Motor neuron (in vitro differentiated cells): ENCODE measurements around the gene GJB1. TPM values are rescaled to one million over a fixed set of nuclear protein-coding genes. Genes with fewer than 3 reads are reported as not detected.

ENCODE experiments used
- ATAC-seq, 8 experiments: fragments of 200-7000 bp; cut with Tn5 transposase; replicated peaks in 6 of 8; 2 replicates each; pipeline ENCODE4 v1.8.0; 2021; ENCODE audit warnings: mild to moderate bottlenecking in 8 of 8, moderate library complexity in 8 of 8
- H3K27ac ChIP-seq, 2 donors: fragments of 250-450 bp; sonication (Bioruptor Pico); 2 replicates each; pipeline ENCODE4 v1.9.0; 2021; ENCODE audit warnings: antibody characterized with exemption in 2 of 2, mild to moderate bottlenecking in 2 of 2, moderate library complexity in 1 of 2
- H3K4me1 ChIP-seq, 2 donors: fragments of 250-450 bp; sonication (Bioruptor Pico); replicated peaks in 1 of 2; 2 replicates each; pipeline ENCODE4 v1.6.1; 2021; ENCODE audit warnings: antibody characterized with exemption in 2 of 2, mild to moderate bottlenecking in 2 of 2, moderate library complexity in 1 of 2
- H3K4me3 ChIP-seq, 5 donors: fragments of 250-450 bp; sonication (Bioruptor Pico); 2 replicates each; pipeline ENCODE4 v1.9.0; 2021; ENCODE audit warnings: antibody characterized with exemption in 5 of 5, mild to moderate bottlenecking in 5 of 5, moderate library complexity in 4 of 5
- WGBS, 10 experiments: fragments of 450-650 bp; shearing (Covaris generic); methylation state at CpG; one replicate each; pipeline ENCODE4 v1.0.0; 2022; 5-methylcytosine and 5-hydroxymethylcytosine counted together
- in situ Hi-C, 9 experiments: fragments of 400-800 bp; cut with MboI; loops; one replicate each; pipeline ENCODE4 v1.15.0; 2021; ENCODE audit warnings: low sequenced_read_pairs in 9 of 9, low pct_unique_long_range_greater_than_20kb in 2 of 9; ENCODE audit not compliant: unreplicated experiment in 9 of 9
- total RNA-seq, 8 experiments: library from RNA; unstranded; fragments of 300-600 nt; gene quantifications; 2 replicates each; pipeline versions ENCODE4 v1.2.3 to v1.2.4, GENCODE V29; 2022

Gene GJB1
- total RNA-seq, 8 experiments from 2014 or later: 0.14 to 0.52 (median 0.33) TPM; not detected in 5

DNA sequence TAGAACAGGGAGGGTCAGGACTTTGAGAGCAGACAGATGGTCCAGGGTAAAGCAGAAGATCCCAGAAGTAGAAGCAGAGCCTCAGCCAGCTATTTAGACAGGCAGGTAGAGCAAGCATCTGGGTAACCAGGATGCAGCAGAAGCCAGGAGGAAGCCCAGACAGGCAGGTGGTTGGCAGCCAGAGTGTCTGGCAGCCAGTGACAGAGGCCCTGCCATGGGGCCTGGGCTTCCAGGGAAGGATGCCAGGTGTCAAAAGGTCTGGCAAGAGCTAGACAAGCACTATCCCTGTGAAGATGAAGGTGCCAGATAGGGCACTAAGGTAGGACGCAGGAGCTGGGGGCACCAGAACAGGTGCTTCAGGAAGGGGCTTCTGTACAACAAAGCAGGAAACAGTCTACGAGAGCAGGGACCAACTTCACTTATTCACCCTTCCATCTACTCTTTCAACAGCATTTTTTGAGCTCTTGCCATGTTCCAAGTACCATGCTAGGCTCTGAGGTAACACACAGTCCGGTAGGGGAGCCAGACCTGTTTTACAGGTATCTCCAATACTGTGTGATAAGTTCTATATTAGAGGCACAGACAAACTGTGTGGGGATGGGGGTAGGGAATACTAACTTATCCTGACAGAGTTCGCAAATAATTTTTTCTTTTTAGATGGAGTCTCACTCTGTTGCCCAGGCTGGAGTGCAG lies 38.1 kb upstream of the GJB1 start:
- WGBS, 10 experiments: 40 to 100% (median 59%) methylated on average over 1 to 2 of the region's 4 CpGs; no CpG with 5 or more reads in 7 of the 10 experiments
- H3K4me3 ChIP-seq: no peak overlapping the region
- ATAC-seq: no peak
- in situ Hi-C loops: no loop called here
- no peak overlapping the region for H3K27ac ChIP-seq
- peaks cover 23 to 24% of the 10 kb centered on the region in 2 donors for H3K4me1 ChIP-seq

DNA sequence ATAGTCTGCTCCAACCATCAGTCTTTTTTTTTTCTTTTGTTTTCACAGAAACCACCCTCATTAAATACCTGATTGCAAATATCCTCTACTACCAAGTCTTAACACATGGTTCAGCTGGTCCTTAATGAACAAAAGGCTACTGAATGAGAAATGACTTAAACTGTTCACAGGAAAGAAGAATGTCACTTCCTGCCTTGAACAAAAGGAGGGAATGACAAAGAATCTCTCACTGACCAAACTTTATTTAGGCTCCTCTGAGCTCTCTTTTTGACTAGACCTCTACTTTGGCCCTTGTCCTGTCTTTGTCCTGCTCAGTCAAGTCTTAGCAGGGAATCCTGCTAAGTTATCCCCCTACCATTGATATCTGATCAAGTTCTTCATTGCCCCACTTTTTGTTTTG lies 31.8 kb upstream of the GJB1 start:
- Histone ChIP-seq H3K4me1 (peaks cover 0 to 4% of the 10 kb centered on the region in 2 donors), H3K27ac (no peak overlapping the region), H3K4me3 (no peak overlapping the region)
- no peak for ATAC-seq
- in situ Hi-C loops: no loop called here

DNA sequence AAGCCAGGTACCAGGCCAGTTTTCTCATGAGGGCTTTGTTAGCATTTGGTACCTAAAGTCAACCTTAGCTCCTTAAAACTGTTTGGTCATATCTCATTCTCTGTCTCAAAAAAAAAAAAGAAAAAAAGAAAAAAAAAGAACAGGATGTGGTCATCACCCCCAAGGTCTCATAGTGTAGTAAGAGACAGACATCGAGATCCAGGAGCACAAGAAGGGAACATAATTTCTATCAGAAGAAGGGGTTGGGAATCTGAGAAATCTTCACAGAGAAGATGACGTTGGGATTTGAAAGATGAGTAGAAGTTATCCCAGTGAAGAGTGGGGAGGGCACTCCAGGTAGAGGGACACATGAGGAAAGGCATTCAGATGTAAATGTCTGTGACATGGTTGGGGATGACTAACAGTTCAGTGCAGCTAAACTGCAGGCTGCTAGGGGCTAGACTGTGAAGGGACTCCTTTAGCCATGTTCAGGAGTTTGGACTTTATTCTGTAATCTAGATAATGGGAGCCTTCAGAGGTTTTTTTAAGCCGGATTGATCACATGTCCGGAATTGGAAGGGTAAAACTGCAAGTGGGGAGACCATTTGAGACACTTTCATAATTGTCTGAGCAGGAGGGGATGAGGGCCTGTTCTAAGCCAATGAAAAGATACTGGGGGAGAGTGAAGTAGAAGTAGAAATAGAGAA lies 26.9 kb upstream of the GJB1 start:
- Histone ChIP-seq H3K4me3 (no peak overlapping the region), H3K4me1 (peaks cover 0 to 1% of the 10 kb centered on the region in 2 donors), H3K27ac (no peak overlapping the region)
- WGBS, 10 experiments: 20 to 65% (median 41%) methylated on average over 1 to 4 of the region's 4 CpGs; no CpG with 5 or more reads in 3 of the 10 experiments
- peak in 3 of 8 experiments; percentile 35 to 48 (median 43) for ATAC-seq
- in situ Hi-C loops: no loop called here

DNA sequence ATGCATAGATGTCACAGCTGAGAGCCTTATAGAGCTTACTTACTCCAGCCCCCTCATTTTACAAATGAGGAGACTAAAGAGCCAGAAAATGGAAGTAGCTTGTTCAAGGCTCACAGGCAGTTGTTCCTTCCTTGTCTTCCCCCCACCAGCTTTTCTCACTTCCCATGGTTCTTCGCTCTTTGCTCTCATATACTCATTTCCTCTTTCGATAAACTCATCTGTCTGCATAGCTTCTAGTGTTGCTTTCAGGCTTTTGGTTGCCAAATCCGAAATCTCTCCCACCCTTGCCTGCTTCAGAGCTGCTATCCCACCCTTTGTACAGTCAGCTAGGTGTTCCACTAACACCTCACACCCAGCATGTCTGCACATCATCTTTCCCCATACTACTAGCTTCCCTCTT lies 25.0 kb upstream of the GJB1 start:
- Histone ChIP-seq H3K4me3 (no peak overlapping the region), H3K4me1 (no peaks in the 10 kb centered on the region)

DNA sequence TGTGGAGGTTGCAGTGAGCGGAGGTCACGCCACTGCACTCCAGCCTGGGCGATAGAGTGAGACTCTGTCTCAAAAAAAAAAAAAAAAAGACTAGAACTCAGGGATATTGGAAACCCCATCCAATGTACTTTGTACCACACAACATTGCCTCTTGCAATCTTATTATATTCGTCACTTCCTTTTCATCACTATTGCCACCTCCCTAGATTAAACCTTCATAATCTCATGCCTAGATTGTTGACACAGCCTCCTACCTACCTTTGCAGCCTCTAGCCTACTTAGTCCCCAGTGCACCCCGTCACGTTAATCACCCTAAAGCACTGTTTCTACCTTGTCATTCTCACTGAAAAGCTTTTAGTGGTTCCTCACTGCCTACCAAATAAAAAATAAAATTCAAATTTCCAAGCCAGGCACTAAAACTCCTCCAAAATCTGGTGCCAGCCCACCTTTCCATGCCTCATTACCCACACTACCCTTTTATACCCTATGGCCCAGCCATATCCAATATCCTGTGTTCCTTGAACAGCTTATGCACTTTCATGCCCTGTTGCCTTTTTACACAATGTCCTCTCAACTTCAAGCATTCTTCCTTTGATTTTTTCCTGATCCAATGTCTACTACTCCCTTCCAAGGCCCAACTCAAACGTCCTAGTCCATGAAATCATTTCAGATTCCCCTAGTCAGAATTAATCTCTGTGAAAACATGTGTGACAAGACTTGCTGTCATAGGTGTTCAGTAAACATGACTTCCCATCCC lies 23.6 kb upstream of the GJB1 start:
- H3K4me3 ChIP-seq: no peak overlapping the region
- ATAC-seq: no peak
- in situ Hi-C loops: no loop called here
- 33 to 100% (median 66%) methylated on average over 1 to 3 of the region's 7 CpGs; no CpG with 5 or more reads in 6 of the 10 experiments for WGBS, 10 experiments
- no peak overlapping the region for H3K27ac ChIP-seq
- no peaks in the 10 kb centered on the region for H3K4me1 ChIP-seq

More for the DNA sequence above, 25.0 kb upstream of the GJB1 start:
- 20 to 100% (median 42%) methylated on average over 1 to 2 of the region's 3 CpGs; no CpG with 5 or more reads in 7 of the 10 experiments for WGBS, 10 experiments
- H3K27ac ChIP-seq: no peak overlapping the region
- ATAC-seq: no peak
- in situ Hi-C loops: no loop called here

DNA sequence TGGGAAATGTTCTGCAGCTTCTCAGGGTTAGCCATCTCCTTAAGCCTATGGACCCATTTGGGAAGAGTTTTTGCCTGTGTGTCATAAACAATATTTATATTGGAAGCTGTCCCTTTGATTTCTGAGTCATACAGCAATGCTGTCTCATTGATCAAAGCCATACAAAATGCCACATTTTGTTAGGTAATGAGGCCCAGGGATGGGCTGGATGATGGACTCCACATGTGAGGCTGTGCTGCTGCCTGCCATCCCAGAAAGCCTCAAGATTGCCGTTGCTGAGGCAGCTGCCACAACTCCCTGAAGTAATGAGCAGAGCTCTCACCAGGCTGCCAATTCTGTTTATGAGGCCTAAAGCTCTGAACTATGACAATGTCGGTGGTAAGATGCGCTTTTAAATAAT lies 12.2 kb upstream of the GJB1 start:
- WGBS, 10 experiments: 83 to 100% methylated on average over 2 to 3 of the region's 3 CpGs; no CpG with 5 or more reads in 8 of the 10 experiments
- in situ Hi-C loops: no loop called here
- Histone ChIP-seq H3K4me3 (no peak overlapping the region), H3K4me1 (no peaks in the 10 kb centered on the region), H3K27ac (no peak overlapping the region)
- peak in 1 of 8 experiments; percentile 15 for ATAC-seq

DNA sequence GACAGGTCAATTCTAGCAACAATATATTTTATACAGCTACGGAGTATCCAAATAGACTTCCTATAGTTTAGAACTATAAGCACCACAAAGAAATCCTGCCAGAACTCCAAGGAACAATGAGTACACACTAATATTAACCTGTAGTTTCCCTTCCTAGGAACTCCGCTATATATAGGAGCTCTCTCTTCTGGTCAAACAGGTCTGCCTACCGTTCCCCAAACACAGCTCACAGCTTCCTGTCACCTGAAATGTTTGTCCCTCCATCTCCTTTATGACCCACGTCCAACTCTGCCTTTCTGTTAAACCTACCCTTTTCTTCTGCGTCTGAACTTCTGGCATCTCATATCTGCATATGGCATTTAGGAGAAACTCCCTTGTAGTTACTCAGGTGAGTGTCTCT lies 10.5 kb upstream of the GJB1 start:
- WGBS, 10 experiments: 20 to 100% (median 72%) methylated on average over 1 to 3 of the region's 5 CpGs; no CpG with 5 or more reads in 6 of the 10 experiments
- H3K4me3 ChIP-seq: no peak overlapping the region
- no peak overlapping the region for H3K27ac ChIP-seq
- in situ Hi-C loops: no loop called here
- no peak for ATAC-seq
- H3K4me1 ChIP-seq: no peaks in the 10 kb centered on the region

DNA sequence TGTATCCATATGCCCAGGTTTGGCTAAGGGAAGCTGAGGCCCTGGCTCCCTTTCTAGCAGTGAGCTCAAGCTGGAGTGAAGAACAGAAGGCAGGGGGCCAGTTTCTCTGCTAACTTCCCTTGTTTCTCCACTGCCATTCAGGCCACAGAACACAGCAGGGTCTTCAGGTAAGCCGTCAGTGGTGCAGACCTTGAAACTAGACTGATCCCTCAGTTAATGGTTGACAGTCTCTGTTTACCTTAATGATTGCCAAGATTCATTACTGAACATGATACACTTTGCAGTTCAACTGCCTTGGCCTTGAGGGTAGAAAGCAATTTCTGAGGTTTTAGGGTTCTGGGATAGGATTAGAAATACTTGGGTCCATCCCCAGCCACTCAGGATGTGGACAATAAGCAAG lies 8.9 kb upstream of the GJB1 start:
- in situ Hi-C loops: no loop called here
- Histone ChIP-seq H3K27ac (no peak overlapping the region), H3K4me1 (no peaks in the 10 kb centered on the region), H3K4me3 (no peak overlapping the region)
- no peak for ATAC-seq
- 50 to 100% methylated on average over 1 of the region's 1 CpG; no CpG with 5 or more reads in 8 of the 10 experiments for WGBS, 10 experiments

DNA sequence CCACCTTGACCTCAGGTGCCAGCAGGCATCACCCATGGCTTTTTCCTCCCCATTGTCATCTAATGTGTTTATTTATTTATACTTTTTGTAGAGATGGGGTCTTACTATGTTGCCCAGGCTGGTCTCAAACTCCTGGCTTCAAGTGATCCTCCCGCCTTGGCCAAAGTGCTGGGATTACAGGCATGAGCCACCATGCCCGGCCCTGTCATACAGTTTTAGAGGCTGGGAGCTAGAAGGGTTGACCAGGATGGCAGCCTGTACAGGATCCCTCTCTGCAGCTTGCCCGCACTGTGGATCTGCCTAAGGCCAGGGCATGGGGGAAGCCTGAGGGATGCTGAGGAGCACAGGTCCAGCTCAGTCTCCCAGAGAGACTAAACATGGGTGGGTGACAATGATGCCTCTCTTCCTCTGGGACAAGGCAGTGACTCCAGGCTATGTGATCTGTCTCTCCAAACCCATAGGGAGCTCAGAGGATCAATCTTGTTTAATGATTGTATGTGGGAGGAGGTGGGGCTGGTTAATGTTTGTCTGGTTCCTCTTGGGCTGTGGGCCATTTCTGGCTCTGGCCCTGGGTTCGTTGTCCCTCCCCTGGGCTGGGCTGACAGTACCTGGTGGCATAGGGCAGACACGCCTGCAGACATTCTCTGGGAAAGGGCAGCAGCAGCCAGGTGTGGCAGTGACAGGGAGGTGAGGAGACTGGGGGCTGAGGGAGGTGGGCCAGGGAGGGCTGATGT lies 8.3 kb upstream of the GJB1 start:
- Histone ChIP-seq H3K27ac (no peak overlapping the region), H3K4me1 (no peaks in the 10 kb centered on the region), H3K4me3 (no peak overlapping the region)
- in situ Hi-C loops: no loop called here
- ATAC-seq: no peak
- WGBS, 10 experiments: 20 to 100% methylated on average over 1 of the region's 5 CpGs; no CpG with 5 or more reads in 8 of the 10 experiments

DNA sequence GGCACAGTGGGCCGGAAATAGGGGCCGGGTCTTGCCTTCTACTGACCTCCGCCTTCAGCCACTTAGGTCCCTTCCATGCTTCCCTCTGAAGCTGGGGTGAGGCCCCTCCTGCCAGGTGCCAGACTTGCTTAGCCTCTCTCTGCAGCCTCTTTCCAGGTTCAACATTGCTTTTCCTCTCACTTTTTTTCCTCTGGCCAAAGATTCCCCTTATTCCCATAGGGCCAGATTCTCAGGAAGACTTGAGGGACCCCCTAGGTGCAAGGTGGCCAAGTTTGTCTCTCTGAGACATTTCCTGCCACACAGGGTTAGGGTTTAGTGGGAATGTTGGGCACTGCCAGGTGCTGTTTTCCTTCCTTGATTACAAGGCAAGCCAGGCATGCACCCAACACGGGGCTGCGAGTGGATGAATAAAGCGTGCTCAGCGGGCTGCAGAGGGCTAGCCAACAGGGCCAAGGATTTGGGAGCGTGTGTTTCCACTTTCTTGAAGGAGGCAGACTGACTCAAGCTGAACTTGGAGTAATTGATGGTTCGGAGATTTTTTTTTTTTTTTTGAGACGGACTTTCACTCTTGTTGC lies 7.6 kb upstream of the GJB1 start:
- in situ Hi-C loops: no loop called here
- no peak for ATAC-seq
- 46 to 69% methylated on average over 3 of the region's 10 CpGs; no CpG with 5 or more reads in 8 of the 10 experiments for WGBS, 10 experiments
- Histone ChIP-seq H3K27ac (no peak overlapping the region), H3K4me3 (no peak overlapping the region), H3K4me1 (no peaks in the 10 kb centered on the region)

DNA sequence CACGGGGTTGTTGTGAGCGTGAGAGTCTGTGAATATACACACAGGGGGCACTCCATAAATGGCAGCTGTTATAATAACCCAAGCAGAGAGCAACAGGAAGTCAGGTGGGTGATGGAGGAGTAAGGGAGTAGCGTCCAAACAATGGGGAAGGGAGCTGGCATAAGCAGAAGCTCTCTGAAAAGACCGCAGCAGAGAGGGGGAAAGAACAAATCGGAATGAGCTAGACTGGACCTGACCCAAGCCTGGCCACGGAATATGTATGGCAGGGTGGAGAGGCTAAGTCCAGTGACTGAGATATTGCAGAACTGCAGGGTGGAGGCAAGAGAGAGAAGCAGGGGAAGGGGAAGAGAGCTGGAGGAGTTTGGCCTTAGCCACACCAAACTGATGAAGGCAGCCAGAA lies 6.5 kb upstream of the GJB1 start:
- ATAC-seq: peak in 3 of 8 experiments; percentile 11 to 90 (median 65)
- Histone ChIP-seq H3K4me1 (no peaks in the 10 kb centered on the region), H3K27ac (no peak overlapping the region), H3K4me3 (no peak overlapping the region)
- in situ Hi-C loops: no loop called here
- 0 to 24% (median 0%) methylated on average over 1 to 4 of the region's 6 CpGs; no CpG with 5 or more reads in 7 of the 10 experiments for WGBS, 10 experiments

DNA sequence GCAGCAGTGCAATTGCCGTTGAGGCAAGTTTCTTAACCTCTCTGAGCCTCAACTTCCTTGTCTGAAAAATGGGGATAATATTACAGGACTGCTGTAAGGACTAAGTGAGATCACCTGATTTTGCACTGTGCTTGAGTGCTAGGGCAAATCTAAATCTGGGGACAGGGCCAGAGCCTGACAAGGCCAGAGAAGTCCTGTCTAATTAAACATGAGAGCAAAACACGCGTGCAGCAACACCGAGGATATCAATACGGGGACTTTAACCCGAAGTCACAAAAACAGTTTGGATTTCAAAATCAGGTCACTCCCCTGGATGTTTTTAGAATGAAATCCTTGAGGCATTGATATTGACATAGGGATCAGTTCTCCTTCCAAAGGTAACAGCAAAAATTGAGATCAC lies 5.7 kb upstream of the GJB1 start:
- in situ Hi-C loops: no loop called here
- no peak overlapping the region for H3K4me3 ChIP-seq
- H3K27ac ChIP-seq: no peak overlapping the region
- 76 to 100% (median 100%) methylated on average over 1 to 5 of the region's 6 CpGs; no CpG with 5 or more reads in 7 of the 10 experiments for WGBS, 10 experiments
- ATAC-seq: no peak
- H3K4me1 ChIP-seq: no peaks in the 10 kb centered on the region
